HepG2 (cell line): ENCODE data around the gene NRN1L. TPM values are rescaled to one million over a fixed set of nuclear protein-coding genes. Genes with fewer than 3 reads are reported as not detected.

Source experiments
- ARID2 ChIP-seq: sonication (generic); formaldehyde crosslinking; IDR thresholded peaks from 2 replicates; pipeline ENCODE4 v1.8.1; 2022; ENCODE audit warnings: mild to moderate bottlenecking, missing genetic modification reagents, borderline replicate concordance
- CEBPB ChIP-seq: IDR thresholded peaks from 2 replicates; pipeline ENCODE4 v1.6.1; 2011; ENCODE audit warnings: low read depth, low read length, improper control_type of control experiment, borderline replicate concordance
- CEBPZ ChIP-seq: IDR thresholded peaks from 2 replicates; pipeline ENCODE4 v1.6.1; 2012; ENCODE audit warnings: low read length, improper control_type of control experiment
- KLF13 ChIP-seq: sonication (generic); formaldehyde crosslinking; IDR thresholded peaks from 2 replicates; pipeline ENCODE4 v1.4.0; 2020; ENCODE audit warnings: mild to moderate bottlenecking, missing genetic modification reagents
- MTF2 ChIP-seq: sonication (generic); formaldehyde crosslinking; IDR thresholded peaks from 2 replicates; pipeline ENCODE4 v1.5.0; 2020; ENCODE audit warnings: missing genetic modification reagents, borderline replicate concordance
- PLSCR1 ChIP-seq: sonication (generic); formaldehyde crosslinking; IDR thresholded peaks from 2 replicates; pipeline ENCODE4 v1.5.0; 2020; ENCODE audit warnings: missing genetic modification reagents, mild to moderate bottlenecking, borderline replicate concordance
- ZBTB26 ChIP-seq: IDR thresholded peaks from 2 replicates; pipeline ENCODE4 v1.6.1; 2016; ENCODE audit warnings: missing compliant biosample characterization, missing genetic modification reagents, borderline replicate concordance
- ZFP1 ChIP-seq: IDR thresholded peaks from 2 replicates; pipeline ENCODE4 v1.6.1; 2016
- ZNF205 ChIP-seq: IDR thresholded peaks from 2 replicates; pipeline ENCODE4 v1.6.1; 2018; ENCODE audit warnings: missing biosample characterization, missing genetic modification reagents
- ZNF281 ChIP-seq: sonication (generic); formaldehyde crosslinking; IDR thresholded peaks from 2 replicates; pipeline ENCODE4 v1.4.0; 2020; ENCODE audit warnings: missing genetic modification reagents, borderline replicate concordance
- ZNF3 ChIP-seq: IDR thresholded peaks from 2 replicates; pipeline ENCODE4 v1.7.0; 2017; ENCODE audit warnings: inconsistent platforms
- ZNF431 ChIP-seq: sonication (generic); formaldehyde crosslinking; IDR thresholded peaks from 2 replicates; pipeline ENCODE4 v1.9.0; 2022; ENCODE audit warnings: missing genetic modification reagents, low read depth, mild to moderate bottlenecking, borderline replicate concordance
- ZNF446 ChIP-seq: sonication (generic); formaldehyde crosslinking; IDR thresholded peaks from 2 replicates; pipeline ENCODE4 v1.5.0; 2020; ENCODE audit warnings: mild to moderate bottlenecking, missing genetic modification reagents
- ZNF496 ChIP-seq: sonication (generic); formaldehyde crosslinking; IDR thresholded peaks from 2 replicates; pipeline ENCODE4 v1.8.1; 2023; ENCODE audit warnings: mild to moderate bottlenecking, moderate library complexity, missing genetic modification reagents; ENCODE audit not compliant: insufficient replicate concordance
- ZNF546 ChIP-seq: sonication (generic); formaldehyde crosslinking; conservative IDR thresholded peaks from 2 replicates; pipeline ENCODE4 v1.8.1; 2023; ENCODE audit warnings: mild to moderate bottlenecking, missing genetic modification reagents
- ZNF605 ChIP-seq: sonication (generic); formaldehyde crosslinking; IDR thresholded peaks from 2 replicates; pipeline ENCODE4 v1.8.0; 2022; ENCODE audit warnings: mild to moderate bottlenecking, missing genetic modification reagents
- ZNF740 ChIP-seq: sonication (generic); formaldehyde crosslinking; IDR thresholded peaks from 2 replicates; pipeline ENCODE4 v1.4.0; 2020; ENCODE audit warnings: missing genetic modification reagents
- ZSCAN5A ChIP-seq: sonication (generic); formaldehyde crosslinking; IDR thresholded peaks from 2 replicates; pipeline ENCODE4 v1.8.0; 2022; ENCODE audit warnings: mild to moderate bottlenecking, missing genetic modification reagents, borderline replicate concordance
- polyA plus RNA-seq, 8 experiments: library from polyadenylated mRNA; depleted of rRNA in 3 of 8; stranded (reverse) in 7 of 8; unstranded in 1 of 8; fragments of >200 nt; fragmentation: Illumina TruSeq in 4 of 8; extraction: Trizol in 4 of 8; gene quantifications; 2 replicates each; pipeline versions ENCODE4 v1.2.1 to v1.2.3, GENCODE V29; 2011 to 2016; ENCODE audit warnings: low read depth in 4 of 8, missing spikeins in 1 of 8, mixed read lengths in 1 of 8; ENCODE audit not compliant: insufficient read depth in 1 of 8
- total RNA-seq, 5 experiments: library from RNA; depleted of rRNA; stranded (reverse); fragments of >200 nt; fragmentation: Illumina TruSeq; extraction: Trizol; gene quantifications; 2 replicates each; pipeline ENCODE4 v1.2.3, GENCODE V29; 2016; ENCODE audit warnings: low read depth in 1 of 5

Gene NRN1L
- total and polyA plus RNA-seq, 2 of the 13 experiments (the other 11 are each of a cell fraction or from before 2014, with no cell fraction given): 0.53 to 1.2 TPM

GRCh38 chr16:67872631-67873434 lies 11.9 kb upstream of the NRN1L start, which contains the start of gene EDC4 (continued):
- TF ChIP-seq ZNF281 (CRISPR knock-in tag) (peak; percentile 53; the same call in 1 of the 2 replicates), ZNF431 (CRISPR knock-in tag) (peak; percentile 76; the same call in 1 of the 2 replicates), ZNF605 (CRISPR knock-in tag) (peak; percentile 84; the same call in 1 of the 2 replicates), ZNF205 (CRISPR knock-in tag) (peak; percentile 86), ZNF546 (CRISPR knock-in tag) (peak; percentile 38; the same call in 1 of the 2 replicates), MTF2 (no peak; the same call in 1 of the 2 replicates), KLF13 (no peak; the same call in 1 of the 2 replicates), ZSCAN5A (CRISPR knock-in tag) (peak; percentile 65; the same call in 1 of the 2 replicates), ZNF3 (CRISPR knock-in tag) (no peak; the same call in 1 of the 2 replicates), CEBPZ (no peak), CEBPB (no peak), ZBTB26 (peak; percentile 36; the same call in 1 of the 2 replicates), ZFP1 (peak; percentile 86; the same call in 1 of the 2 replicates), ARID2 (CRISPR knock-in tag) (no peak), PLSCR1 (CRISPR knock-in tag) (no peak), ZNF496 (CRISPR knock-in tag) (no peak), ZNF446 (peak; percentile 81; the same call in 1 of the 2 replicates), ZNF740 (CRISPR knock-in tag) (0 out of 2 replicates have a peak, but pooled peaks have one; percentile 42)
